GM21381 (cell line): ENCODE measurements around the gene TSPEAR.

Experiments
- ATAC-seq: cut with Tn5 transposase; IDR thresholded peaks from one replicate; pipeline ENCODE4 v1.9.1; 2021; ENCODE audit warnings: mild to moderate bottlenecking, moderate library complexity; ENCODE audit not compliant: unreplicated experiment

Gene TSPEAR

GRCh38 chr21:44711327-44712202 lies at the start of gene TSPEAR:
TSPEAR (minus strand) TSS chr21:44711572; CDS start chr21:44711514, 58 bp downstream.
- ATAC-seq = no peak

DNA sequence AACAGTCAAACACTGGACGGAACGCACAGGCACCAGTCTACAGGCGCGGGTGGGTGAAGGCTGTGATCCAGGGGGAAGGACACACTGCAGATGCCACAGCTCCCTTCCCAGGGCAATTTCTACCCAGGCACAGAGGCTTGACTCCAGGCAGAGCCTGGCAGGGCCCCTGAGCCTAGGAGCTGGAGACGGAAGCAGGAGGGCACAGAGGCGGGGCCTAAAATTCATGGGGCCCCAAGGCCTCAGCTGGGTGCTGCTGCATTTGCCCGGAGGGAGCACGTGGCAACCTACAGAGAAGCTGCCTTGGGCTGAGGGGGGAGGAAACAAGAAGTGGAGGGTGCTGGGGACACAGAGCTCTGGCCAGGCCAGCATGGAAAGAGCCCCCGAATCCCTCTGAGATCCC lies 49.0 kb upstream of the TSPEAR start:
- ATAC-seq = no peak

GRCh38 chr21:44759628-44760285 lies 48.4 kb upstream of the TSPEAR start:
- no peak for ATAC-seq

- no peak for ATAC-seq
These were observed 47.6 kb upstream of the TSPEAR start for GRCh38 chr21:44758781-44759627.

DNA sequence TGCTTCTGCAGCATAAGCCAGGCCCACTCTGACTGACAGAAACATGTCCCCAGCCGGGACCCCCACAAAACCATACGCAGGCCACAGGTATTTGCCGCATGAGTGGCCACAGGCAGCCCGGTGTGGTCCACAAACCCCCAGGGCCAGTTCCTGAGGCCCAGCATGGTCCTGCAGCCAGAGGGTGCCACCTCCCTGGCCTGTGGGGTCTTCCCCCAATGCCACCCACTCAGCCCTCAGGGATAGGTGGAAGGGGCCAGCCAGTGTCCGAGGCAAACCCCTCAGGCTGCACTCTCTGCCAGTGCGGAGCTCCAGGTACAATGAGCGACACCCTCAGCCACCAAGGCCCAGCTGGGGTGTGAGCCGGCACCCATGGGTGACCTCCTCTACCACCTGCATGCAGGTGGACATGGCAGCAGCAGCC lies 46.8 kb upstream of the TSPEAR start:
- ATAC-seq = no peak

DNA sequence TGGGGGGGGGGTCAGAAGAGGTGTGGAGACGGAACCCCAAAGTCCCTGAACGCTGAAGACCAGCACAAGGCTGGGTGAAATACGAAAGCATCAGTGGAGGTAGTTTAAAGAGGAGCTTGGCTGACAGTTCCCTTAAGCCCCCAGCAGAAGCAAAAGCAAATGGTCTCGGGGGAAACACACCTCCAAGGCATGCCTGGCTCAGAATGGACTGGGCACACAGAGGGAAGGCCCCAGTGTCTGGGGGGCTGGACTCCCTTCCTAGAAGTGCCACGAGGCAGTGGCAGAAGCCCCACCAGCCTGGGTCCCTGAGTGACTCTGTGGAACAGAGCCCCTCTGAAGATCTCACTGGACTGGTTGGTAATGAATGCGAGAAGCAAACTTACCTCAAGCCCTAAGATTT lies 46.4 kb upstream of the TSPEAR start:
- ATAC-seq = no peak

DNA sequence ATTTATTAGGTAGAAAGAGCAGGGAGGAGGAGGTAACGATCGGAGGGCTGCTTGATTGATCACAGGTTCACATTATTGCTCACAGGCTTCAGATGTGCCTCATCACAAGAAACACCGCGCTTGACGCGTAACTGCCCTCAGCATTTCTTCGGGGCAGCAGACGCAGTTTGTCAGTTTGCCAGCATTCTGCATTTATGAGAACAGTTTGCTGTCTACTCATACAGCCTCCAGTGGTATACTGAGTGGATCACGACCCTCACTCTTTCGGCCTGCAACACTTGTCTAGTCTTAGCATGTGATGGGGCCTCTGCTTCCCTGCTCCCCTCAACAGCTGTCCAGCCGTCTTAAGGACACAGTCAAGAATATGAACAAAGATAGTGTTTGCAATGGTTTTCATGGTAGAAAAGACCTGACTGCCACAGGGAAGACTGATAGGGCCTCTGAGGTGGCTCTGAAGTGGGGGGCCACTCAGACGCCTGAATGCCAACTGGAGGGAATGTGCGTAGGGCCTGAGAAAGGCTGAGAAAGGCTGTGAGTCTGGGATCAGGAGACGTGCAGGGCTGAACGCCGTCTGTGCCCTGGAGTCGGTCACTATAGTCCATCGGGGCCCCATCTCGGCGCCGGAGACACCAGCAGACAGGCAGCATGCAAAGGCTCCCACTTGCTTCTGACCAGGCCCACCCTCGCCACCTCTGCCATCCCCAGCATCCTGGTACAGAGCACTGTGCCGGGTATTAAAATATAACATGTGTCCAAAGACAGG lies 45.2 kb upstream of the TSPEAR start:
- no peak for ATAC-seq

GRCh38 chr21:44755227-44755626 lies 43.9 kb upstream of the TSPEAR start:
- ATAC-seq = no peak

DNA sequence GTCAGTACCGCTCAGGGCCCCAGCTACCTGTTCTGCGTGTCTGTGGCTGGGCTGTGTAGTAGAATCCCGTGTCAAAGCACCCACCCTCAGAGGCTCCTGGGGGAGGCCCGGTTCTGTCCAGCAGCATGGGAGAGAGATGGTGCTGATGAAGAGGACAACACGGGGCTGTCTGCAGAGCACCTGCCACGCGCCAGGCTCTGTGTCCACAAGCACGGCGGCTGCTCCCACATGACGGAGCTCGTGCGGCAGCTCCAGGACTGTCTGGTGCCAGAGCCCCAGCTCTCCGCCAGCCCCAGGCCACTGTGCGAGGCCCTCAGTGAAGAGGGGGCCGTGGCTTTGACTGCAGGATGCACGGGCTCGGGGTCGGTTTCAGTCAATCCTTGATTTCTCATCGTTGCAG lies 42.0 kb upstream of the TSPEAR start:
- ATAC-seq = no peak

GRCh38 chr21:44752671-44753235 lies 41.4 kb upstream of the TSPEAR start:
- no peak for ATAC-seq

GRCh38 chr21:44751799-44752636 lies 40.6 kb upstream of the TSPEAR start:
- no peak for ATAC-seq

GRCh38 chr21:44751186-44751798 lies 39.9 kb upstream of the TSPEAR start:
- no peak for ATAC-seq

GRCh38 chr21:44750675-44751025 lies 39.3 kb upstream of the TSPEAR start:
- ATAC-seq = no peak

GRCh38 chr21:44749759-44750674 lies 38.6 kb upstream of the TSPEAR start:
- ATAC-seq = no peak

GRCh38 chr21:44749116-44749758 lies 37.9 kb upstream of the TSPEAR start:
- ATAC-seq = no peak

- no peak for ATAC-seq
These were observed 37.2 kb upstream of the TSPEAR start for GRCh38 chr21:44748621-44749020.

GRCh38 chr21:44742418-44743153 lies 31.2 kb upstream of the TSPEAR start:
- no peak for ATAC-seq
